ENCODE results near the gene FAU. TPM values are rescaled to one million over a fixed set of nuclear protein-coding genes. Genes with fewer than 3 reads are reported as not detected.

FAU gene
- total and polyA plus RNA-seq, 2 of the 13 experiments (the other 11 are each of a cell fraction or from before 2014, with no cell fraction given) = 374 to 869 TPM

GRCh38 chr11:65095974-65096806, 25.7 kb downstream of the FAU start, which contains the start of gene VPS51 (continued):
- TF ChIP-seq ZBTB49 (CRISPR knock-in tag; IDR thresholded peaks at IDR 0.05; ENCODE audit: borderline replicate concordance) (no peak), RXRB (CRISPR knock-in tag; IDR thresholded peaks at IDR 0.05; ENCODE audit: borderline replicate concordance) (peak; percentile 75), GATAD1 (CRISPR knock-in tag; IDR thresholded peaks at IDR 0.05) (peak; percentile 97), ZNF580 (CRISPR knock-in tag; IDR thresholded peaks at IDR 0.05; ENCODE audit: borderline replicate concordance, low read depth) (peak; percentile 82; the same call in 1 of the 2 replicates), STAT6 (CRISPR knock-in tag; IDR thresholded peaks at IDR 0.05; ENCODE audit: borderline replicate concordance) (no peak), ZNF557 (CRISPR knock-in tag; IDR thresholded peaks at IDR 0.05) (no peak), NFE2 (CRISPR knock-in tag; IDR thresholded peaks at IDR 0.05) (no peak), ATF7-NPFF (CRISPR knock-in tag; IDR thresholded peaks at IDR 0.05; ENCODE audit: low read depth) (no peak; the same call in 1 of the 2 replicates), PHB2 (IDR thresholded peaks at IDR 0.05; ENCODE audit: partially characterized antibody) (no peak), CEBPB (IDR thresholded peaks at IDR 0.05; ENCODE audit: borderline replicate concordance, low read depth, low read length) (no peak), SKIL (CRISPR knock-in tag; IDR thresholded peaks at IDR 0.05; ENCODE audit: borderline replicate concordance) (no peak), ZSCAN31 (CRISPR knock-in tag; IDR thresholded peaks at IDR 0.05; ENCODE audit: low read depth) (peak; percentile 61; the same call in 1 of the 2 replicates), ZNF253 (CRISPR knock-in tag; IDR thresholded peaks at IDR 0.05; ENCODE audit: borderline replicate concordance) (no peak)
- TF ChIP-seq, protein P1, sequence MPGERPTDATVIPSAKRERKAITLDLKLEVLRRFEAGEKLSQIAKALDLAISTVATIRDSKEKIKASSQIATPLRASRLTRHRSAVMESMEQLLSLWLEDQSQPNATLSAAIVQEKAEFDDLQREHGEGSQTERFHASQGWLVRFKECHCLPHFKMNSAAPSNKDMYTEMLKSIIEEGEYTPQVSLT (CRISPR knock-in tag; IDR thresholded peaks at IDR 0.05; ENCODE audit: borderline replicate concordance, low read depth) = peak; percentile 36; the same call in 1 of the 2 replicates

Measured in HepG2 (cell line).